H9 (cell line): ENCODE results near the gene CREB3L2. TPM values are rescaled to one million over a fixed set of nuclear protein-coding genes. Genes with fewer than 3 reads are reported as not detected.

Source experiments
- DNase-seq: peaks from one replicate; pipeline ENCODE4 v3.0.0-alpha.2; 2017
- H2AFZ ChIP-seq: one replicate; pipeline ENCODE4 v1.6.1; 2013; ENCODE audit warnings: mild to moderate bottlenecking, low read length, control low read depth, moderate library complexity
- H2AK5ac ChIP-seq: 2 replicates; pipeline ENCODE4 v1.6.1; 2013; ENCODE audit warnings: low read length, control low read depth, mixed read lengths; ENCODE audit not compliant: insufficient read length
- H2BK120ac ChIP-seq: one replicate; pipeline ENCODE4 v1.6.1; 2013; ENCODE audit warnings: low read depth, mild to moderate bottlenecking, low read length, control low read depth, inconsistent platforms; ENCODE audit not compliant: poor library complexity, severe bottlenecking
- H2BK12ac ChIP-seq: 2 replicates; pipeline ENCODE4 v1.6.1; 2013; ENCODE audit warnings: low read length, control low read depth, mixed read lengths, low read depth; ENCODE audit not compliant: insufficient read length
- H2BK15ac ChIP-seq: 2 replicates; pipeline ENCODE4 v1.6.1; 2013; ENCODE audit warnings: low read depth, low read length, control low read depth
- H2BK20ac ChIP-seq: one replicate; pipeline ENCODE4 v1.6.1; 2013; ENCODE audit warnings: low read depth, mild to moderate bottlenecking, low read length, control low read depth, inconsistent platforms; ENCODE audit not compliant: poor library complexity, severe bottlenecking
- H2BK5ac ChIP-seq: 2 replicates; pipeline ENCODE4 v1.6.1; 2013; ENCODE audit warnings: low read length, control low read depth, mixed read lengths; ENCODE audit not compliant: insufficient read length
- H3K14ac ChIP-seq: 2 replicates; pipeline ENCODE4 v1.6.1; 2013; ENCODE audit warnings: low read length, control low read depth; ENCODE audit not compliant: insufficient read depth
- H3K18ac ChIP-seq: 2 replicates; pipeline ENCODE4 v1.6.1; 2013; ENCODE audit warnings: low read depth, mild to moderate bottlenecking, mixed read lengths, low read length, control low read depth; ENCODE audit not compliant: insufficient read length
- H3K23ac ChIP-seq: 2 replicates; pipeline ENCODE4 v1.6.1; 2013; ENCODE audit warnings: low read length, control low read depth, mixed read lengths, low read depth; ENCODE audit not compliant: insufficient read length
- H3K23me2 ChIP-seq: 2 replicates; pipeline ENCODE4 v1.6.1; 2013; ENCODE audit warnings: low read depth, mild to moderate bottlenecking, mixed read lengths, low read length, control low read depth; ENCODE audit not compliant: insufficient read length, poor library complexity, severe bottlenecking
- H3K27ac ChIP-seq: 2 replicates; pipeline ENCODE4 v1.5.1; 2013; ENCODE audit warnings: low read length, control low read depth, mixed read lengths, low read depth; ENCODE audit not compliant: insufficient read length
- H3K27me3 ChIP-seq: 2 replicates; pipeline ENCODE4 v1.6.1; 2013; ENCODE audit warnings: low read length, control low read depth, inconsistent platforms; ENCODE audit not compliant: insufficient read depth
- H3K4ac ChIP-seq: 2 replicates; pipeline ENCODE4 v1.6.1; 2013; ENCODE audit warnings: low read depth, mild to moderate bottlenecking, control low read depth, inconsistent platforms, low read length, moderate library complexity
- H3K4me1 ChIP-seq: 2 replicates; pipeline ENCODE4 v1.6.1; 2013; ENCODE audit warnings: low read length, control low read depth, inconsistent platforms; ENCODE audit not compliant: insufficient read depth
- H3K4me2 ChIP-seq: 2 replicates; pipeline ENCODE4 v1.6.1; 2013; ENCODE audit warnings: low read length, control low read depth, mixed read lengths; ENCODE audit not compliant: insufficient read length, insufficient read depth
- H3K56ac ChIP-seq: 2 replicates; pipeline ENCODE4 v1.6.1; 2013; ENCODE audit warnings: low read depth, mild to moderate bottlenecking, mixed read lengths, low read length, control low read depth; ENCODE audit not compliant: insufficient read length
- H3K79me1 ChIP-seq: 2 replicates; pipeline ENCODE4 v1.6.1; 2013; ENCODE audit warnings: low read depth, mild to moderate bottlenecking, moderate library complexity, low read length, control low read depth, inconsistent platforms; ENCODE audit not compliant: insufficient read depth, poor library complexity, severe bottlenecking
- H3K79me2 ChIP-seq: 2 replicates; pipeline ENCODE4 v1.6.1; 2013; ENCODE audit warnings: low read length, control low read depth, inconsistent platforms; ENCODE audit not compliant: insufficient read depth
- H3K9ac ChIP-seq: 2 replicates; pipeline ENCODE4 v1.6.1; 2013; ENCODE audit warnings: low read length, control low read depth, mixed read lengths; ENCODE audit not compliant: insufficient read length; ENCODE audit errors: extremely low read depth
- H3K9me3 ChIP-seq: one replicate; pipeline ENCODE4 v1.6.1; 2013; ENCODE audit warnings: low read depth, low read length, inconsistent platforms; ENCODE audit not compliant: control insufficient read depth
- H3T11ph ChIP-seq: one replicate; pipeline ENCODE4 v1.6.1; 2013; ENCODE audit warnings: mild to moderate bottlenecking, low read length, control low read depth, inconsistent platforms
- H4K20me1 ChIP-seq: one replicate; pipeline ENCODE4 v1.6.1; 2013; ENCODE audit not compliant: control insufficient read depth, insufficient read length, insufficient read depth
- H4K5ac ChIP-seq: 2 replicates; pipeline ENCODE4 v1.6.1; 2013; ENCODE audit warnings: low read depth, mild to moderate bottlenecking, mixed read lengths, low read length, control low read depth; ENCODE audit not compliant: insufficient read length
- H4K8ac ChIP-seq: replicated peaks from 2 replicates; pipeline ENCODE4 v1.6.1; 2013; ENCODE audit warnings: low read length, control low read depth, mixed read lengths, low read depth; ENCODE audit not compliant: insufficient read length
- H4K91ac ChIP-seq: 2 replicates; pipeline ENCODE4 v1.6.1; 2013; ENCODE audit warnings: low read depth, mild to moderate bottlenecking, moderate library complexity, mixed read lengths, low read length, control low read depth; ENCODE audit not compliant: insufficient read length
- H3K27ac Mint-ChIP-seq, 3 experiments: 2 replicates in 2 of 3; 3 replicates in 1 of 3; pipeline ENCODE4 v1.8.0; 2020 to 2021; ENCODE audit warnings: mixed read lengths in 3 of 3, mild to moderate bottlenecking in 1 of 3, moderate library complexity in 1 of 3
- H3K27me3 Mint-ChIP-seq: 2 replicates; pipeline ENCODE4 v1.8.0; 2021; ENCODE audit warnings: low read depth, mild to moderate bottlenecking, moderate library complexity, mixed read lengths
- H3K36me3 Mint-ChIP-seq, 3 experiments: 2 replicates in 2 of 3; 3 replicates in 1 of 3; pipeline ENCODE4 v1.8.0; 2020 to 2021; ENCODE audit warnings: low read depth in 3 of 3, mixed read lengths in 3 of 3; ENCODE audit not compliant: insufficient read depth in 1 of 3
- H3K4me1 Mint-ChIP-seq, 2 experiments: 2 replicates each; pipeline ENCODE4 v1.8.0; 2020; ENCODE audit warnings: mixed read lengths in 2 of 2
- H3K4me3 Mint-ChIP-seq, 2 experiments: 2 replicates in 1 of 2; 3 replicates in 1 of 2; pipeline ENCODE4 v1.8.0; 2020 to 2021; ENCODE audit warnings: mild to moderate bottlenecking in 2 of 2, mixed read lengths in 2 of 2, moderate library complexity in 1 of 2
- H3K9me3 Mint-ChIP-seq, 2 experiments: 2 replicates in 1 of 2; 3 replicates in 1 of 2; pipeline ENCODE4 v1.8.0; 2020; ENCODE audit warnings: mild to moderate bottlenecking in 2 of 2, mixed read lengths in 2 of 2, moderate library complexity in 1 of 2
- WGBS: extraction: QIAGEN DNeasy Blood & Tissue Kit; methylation state at CpG from one replicate; pipeline ENCODE4 v1.1.7; 2013; ENCODE audit warnings: missing lambda C conversion rate, low lambda C conversion rate, mixed read lengths; ENCODE audit not compliant: insufficient read length; ENCODE audit errors: extremely low coverage; 5-methylcytosine and 5-hydroxymethylcytosine counted together
- total RNA-seq: library from RNA; stranded (reverse); gene quantifications from 2 replicates; pipeline ENCODE4 v1.2.1, GENCODE V29; 2021
- TF ChIP-seq, protein P1 (sequence below): fragments of 200-600 bp; sonication (generic); conservative IDR thresholded peaks from 3 replicates; pipeline ENCODE4 v1.8.0; 2021; ENCODE audit warnings: antibody characterized with exemption, mild to moderate bottlenecking

CREB3L2 gene
- total RNA-seq, 1 experiment from 2014 or later = 60.7 TPM

DNA sequence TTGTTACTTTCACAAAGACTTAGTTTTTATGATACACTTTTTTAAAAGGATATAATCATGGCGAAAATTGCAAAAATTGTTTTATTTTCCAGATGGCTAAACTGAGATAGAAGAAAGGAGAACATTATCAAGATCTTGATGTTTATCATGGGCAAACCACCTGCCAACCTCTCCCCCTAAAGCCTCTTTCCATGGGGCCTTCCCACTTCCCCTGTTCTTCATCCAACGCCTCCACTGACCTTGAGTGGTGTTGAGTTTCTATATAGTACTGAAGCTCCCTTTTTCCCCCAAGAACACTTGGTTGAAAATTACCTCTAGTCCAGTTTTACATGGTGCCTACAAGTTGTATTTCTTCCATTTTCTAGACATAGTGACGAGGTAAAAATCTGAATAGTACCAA lies 5.0 kb downstream of the CREB3L2 start:
- Histone ChIP-seq H3K4me2 (no peak overlapping the region), H3K23ac (no peak overlapping the region), H3K56ac (no peak overlapping the region), H2BK12ac (no peak overlapping the region), H3K79me2 (peaks cover 20% of the 10 kb centered on the region; the same call in 1 of the 2 replicates), H3K9me3 (no peaks in the 10 kb centered on the region), H4K5ac (no peak overlapping the region), H3K23me2 (peaks cover 15% of the 10 kb centered on the region), H3K27me3 (no peaks in the 10 kb centered on the region), H3K4ac (no peak overlapping the region), H2AK5ac (no peak overlapping the region), H3K4me1 (peaks cover 5% of the 10 kb centered on the region; the same call in 1 of the 2 replicates), H2BK15ac (no peak overlapping the region), H3K14ac (no peak overlapping the region), H3K27ac (no peak overlapping the region), H3T11ph (no peak overlapping the region), H3K9ac (no peak overlapping the region), H2BK5ac (no peak overlapping the region), H4K8ac (no peak overlapping the region), H2AFZ (no peak overlapping the region), H2BK20ac (no peak overlapping the region), H4K20me1 (no peaks in the 10 kb centered on the region), H3K18ac (no peak overlapping the region), H4K91ac (no peak overlapping the region), H2BK120ac (no peak overlapping the region), H3K79me1 (no peaks in the 10 kb centered on the region)
- H3K4me3 Mint-ChIP-seq = no peak overlapping the region
- H3K4me1 Mint-ChIP-seq = peaks cover 29 to 35% of the 10 kb centered on the region in 2 experiments
- no peaks in the 10 kb centered on the region; a peak in 2 of 5 replicates for H3K9me3 Mint-ChIP-seq
- WGBS = no CpG with 5 or more reads among the region's 3 CpGs
- DNase-seq = no peak
- peaks cover 13 to 38% (median 23%) of the 10 kb centered on the region in 3 experiments for H3K36me3 Mint-ChIP-seq
- H3K27ac Mint-ChIP-seq = no peak overlapping the region
- TF ChIP-seq, protein P1, sequence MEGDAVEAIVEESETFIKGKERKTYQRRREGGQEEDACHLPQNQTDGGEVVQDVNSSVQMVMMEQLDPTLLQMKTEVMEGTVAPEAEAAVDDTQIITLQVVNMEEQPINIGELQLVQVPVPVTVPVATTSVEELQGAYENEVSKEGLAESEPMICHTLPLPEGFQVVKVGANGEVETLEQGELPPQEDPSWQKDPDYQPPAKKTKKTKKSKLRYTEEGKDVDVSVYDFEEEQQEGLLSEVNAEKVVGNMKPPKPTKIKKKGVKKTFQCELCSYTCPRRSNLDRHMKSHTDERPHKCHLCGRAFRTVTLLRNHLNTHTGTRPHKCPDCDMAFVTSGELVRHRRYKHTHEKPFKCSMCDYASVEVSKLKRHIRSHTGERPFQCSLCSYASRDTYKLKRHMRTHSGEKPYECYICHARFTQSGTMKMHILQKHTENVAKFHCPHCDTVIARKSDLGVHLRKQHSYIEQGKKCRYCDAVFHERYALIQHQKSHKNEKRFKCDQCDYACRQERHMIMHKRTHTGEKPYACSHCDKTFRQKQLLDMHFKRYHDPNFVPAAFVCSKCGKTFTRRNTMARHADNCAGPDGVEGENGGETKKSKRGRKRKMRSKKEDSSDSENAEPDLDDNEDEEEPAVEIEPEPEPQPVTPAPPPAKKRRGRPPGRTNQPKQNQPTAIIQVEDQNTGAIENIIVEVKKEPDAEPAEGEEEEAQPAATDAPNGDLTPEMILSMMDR = no peak
- no peaks in the 10 kb centered on the region for H3K27me3 Mint-ChIP-seq
